GM21360 (cell line): Measurements from ENCODE around the gene GALNT7.
"Not testable (repeated sequence)": the region's sequence is repeated elsewhere in the genome, so short reads cannot be mapped to it uniquely, and the experiment has no call there.

Source experiments
- ATAC-seq: cut with Tn5 transposase; IDR thresholded peaks from one replicate; pipeline ENCODE4 v1.9.1; 2021; ENCODE audit warnings: mild to moderate bottlenecking, moderate library complexity; ENCODE audit not compliant: unreplicated experiment

The GALNT7 gene

GRCh38 chr4:173192375-173193162 lies 24.0 kb downstream of the GALNT7 start:
- ATAC-seq, result no peak

- ATAC-seq, result no peak
Observed at GRCh38 chr4:173194157-173194556, 25.5 kb downstream of the GALNT7 start.

DNA sequence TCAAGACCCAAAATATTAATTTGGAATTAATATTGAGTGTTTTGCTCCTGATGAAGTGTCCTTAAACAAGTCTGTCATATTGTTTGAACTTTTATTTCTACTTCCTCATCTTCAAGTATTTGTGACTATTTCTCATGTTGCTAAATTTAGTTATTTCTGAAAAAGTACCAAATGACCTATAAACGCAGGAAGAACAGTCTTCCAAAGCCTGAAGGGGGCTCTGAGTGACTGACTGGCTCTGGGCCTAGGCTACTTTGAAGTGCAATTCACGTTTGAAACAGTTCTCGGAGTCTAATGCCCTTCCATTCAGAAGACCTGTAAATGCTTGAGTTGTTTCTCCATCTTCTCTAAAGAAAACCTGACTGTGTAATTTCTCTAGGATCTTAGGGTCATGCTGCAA lies 26.5 kb downstream of the GALNT7 start:
- ATAC-seq, result no peak

DNA sequence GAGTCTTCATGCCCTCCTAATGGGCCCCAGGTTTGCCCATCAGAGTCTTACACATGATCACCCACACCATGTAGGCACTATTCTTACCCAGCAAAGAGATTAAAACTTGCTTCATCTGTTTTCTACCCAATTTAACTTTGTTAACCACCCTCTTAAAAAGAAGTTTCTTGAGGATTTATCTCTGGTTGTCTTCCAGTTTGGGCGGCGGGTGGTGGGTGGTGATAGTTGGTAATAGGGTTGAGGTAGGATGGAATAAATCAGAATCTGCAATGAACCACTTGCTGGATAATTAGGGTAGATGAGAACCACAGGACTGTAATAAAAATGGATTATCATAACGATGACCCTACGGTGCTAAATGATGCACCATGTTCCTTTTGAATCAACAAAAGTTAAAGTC lies 30.9 kb downstream of the GALNT7 start:
- no peak for ATAC-seq

DNA sequence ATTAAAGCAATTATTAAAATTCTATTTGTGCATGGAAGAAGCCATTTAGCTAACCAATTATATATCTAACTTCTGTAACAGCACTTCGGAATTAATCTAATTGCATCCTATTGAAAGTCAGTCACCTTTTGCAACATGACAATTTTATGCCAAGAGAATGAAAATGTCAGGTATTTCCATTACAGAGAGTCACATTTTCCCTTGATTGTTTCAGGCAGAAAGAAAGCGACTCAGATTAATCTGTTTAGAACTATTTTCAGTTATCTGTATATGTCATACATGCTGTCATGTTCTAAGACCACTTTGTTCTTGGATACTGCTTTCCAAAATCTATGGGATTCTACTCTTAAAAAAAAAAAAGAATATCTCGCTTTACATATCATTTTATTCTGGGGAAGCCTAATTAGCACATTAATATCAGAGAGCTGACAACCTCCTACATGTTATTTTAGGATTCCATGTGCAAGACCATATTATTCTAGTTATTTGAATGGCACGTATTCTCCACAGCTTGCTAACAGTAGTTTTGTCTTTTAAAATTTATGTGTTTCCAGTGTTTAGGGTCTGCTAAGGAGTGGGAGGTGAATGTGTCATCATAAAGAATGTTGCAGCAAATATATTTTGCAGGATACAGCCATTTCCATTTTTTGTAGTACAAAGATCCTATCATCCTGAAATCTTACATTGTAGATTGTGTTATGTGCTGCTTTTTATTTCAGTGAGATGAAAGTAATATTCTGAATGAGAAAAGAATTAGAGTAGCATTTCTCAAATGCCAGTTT lies 31.7 kb downstream of the GALNT7 start:
- ATAC-seq, result no peak

DNA sequence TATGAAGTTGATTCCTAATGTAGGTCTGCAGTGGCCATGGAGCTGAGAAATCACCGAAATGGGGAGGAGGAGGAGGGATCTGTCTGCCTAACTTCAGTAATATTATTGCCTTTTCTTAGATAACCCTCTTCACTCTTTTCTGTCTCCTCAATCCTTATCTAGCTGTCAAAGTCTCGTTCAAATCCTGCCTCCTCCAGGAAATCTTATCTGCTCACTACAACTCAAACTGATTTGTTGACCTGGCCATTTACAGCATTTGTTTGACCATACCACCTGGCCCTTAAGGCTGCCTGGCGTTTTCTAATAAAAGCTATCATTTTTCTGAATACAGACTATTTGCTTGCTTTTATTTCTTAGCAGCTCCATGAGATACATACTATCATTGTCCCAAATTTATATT lies 33.8 kb downstream of the GALNT7 start:
- no peak for ATAC-seq

DNA sequence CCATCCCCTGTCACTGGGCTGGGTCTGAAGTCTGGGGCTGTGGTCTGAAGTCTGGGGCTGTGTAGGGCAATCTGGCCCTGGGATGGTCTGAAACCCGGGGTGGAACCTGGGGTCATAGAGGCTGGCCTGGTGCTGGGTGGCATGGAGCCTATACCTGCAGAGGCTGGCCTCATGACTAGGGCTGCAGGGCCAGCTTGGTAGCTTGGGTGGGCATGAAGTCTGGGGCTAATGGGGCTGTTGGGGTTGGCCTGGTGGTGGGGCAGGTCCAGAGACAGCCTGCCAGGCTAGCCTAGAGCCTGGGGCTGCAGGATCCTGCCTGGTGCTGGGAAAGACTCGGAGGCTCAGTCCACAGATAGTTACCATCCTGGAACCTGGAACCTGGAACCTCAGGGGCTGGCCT lies 37.0 kb downstream of the GALNT7 start:
- ATAC-seq, result no peak

GRCh38 chr4:173208420-173208819 lies 39.8 kb downstream of the GALNT7 start:
- no peak for ATAC-seq

DNA sequence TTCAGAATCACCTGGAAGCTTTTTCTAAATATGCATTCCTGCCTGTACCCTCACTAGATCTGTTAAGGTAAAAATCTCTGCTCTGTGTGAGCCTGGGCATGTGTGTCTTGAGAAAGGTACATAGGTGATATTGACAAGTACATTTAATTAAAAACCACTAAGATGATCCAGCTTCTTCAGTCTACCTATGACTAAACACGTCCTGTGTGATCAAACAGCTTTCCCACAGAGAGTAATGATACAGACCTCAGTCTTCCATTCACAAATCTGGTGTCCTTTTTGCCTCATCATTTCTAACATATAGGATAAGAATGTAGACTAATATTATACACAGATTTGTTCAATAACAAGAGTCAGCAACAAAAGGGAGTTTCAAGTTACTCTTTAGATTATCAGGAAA lies 42.6 kb downstream of the GALNT7 start:
- no peak for ATAC-seq

DNA sequence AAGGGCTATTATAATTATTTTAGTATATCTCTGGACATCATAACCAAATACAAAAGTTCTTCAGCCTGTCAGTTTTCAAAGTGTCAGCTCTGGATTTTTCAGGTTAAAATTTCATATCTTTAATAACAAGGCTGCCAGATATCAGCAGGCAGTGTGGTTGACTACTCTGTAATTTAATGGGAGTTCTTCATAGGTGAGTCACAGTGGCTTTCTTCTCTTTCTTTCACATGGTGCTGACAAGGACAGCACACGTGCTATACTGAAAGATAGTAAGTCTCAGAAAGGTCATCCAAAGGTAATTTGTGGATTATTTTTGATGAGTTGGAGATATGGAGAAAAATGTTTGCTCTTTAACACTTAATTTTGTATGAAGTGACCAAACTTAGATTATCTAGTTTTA lies 43.2 kb downstream of the GALNT7 start:
- no peak for ATAC-seq

GRCh38 chr4:173212379-173212778 lies 43.8 kb downstream of the GALNT7 start:
- no peak for ATAC-seq

DNA sequence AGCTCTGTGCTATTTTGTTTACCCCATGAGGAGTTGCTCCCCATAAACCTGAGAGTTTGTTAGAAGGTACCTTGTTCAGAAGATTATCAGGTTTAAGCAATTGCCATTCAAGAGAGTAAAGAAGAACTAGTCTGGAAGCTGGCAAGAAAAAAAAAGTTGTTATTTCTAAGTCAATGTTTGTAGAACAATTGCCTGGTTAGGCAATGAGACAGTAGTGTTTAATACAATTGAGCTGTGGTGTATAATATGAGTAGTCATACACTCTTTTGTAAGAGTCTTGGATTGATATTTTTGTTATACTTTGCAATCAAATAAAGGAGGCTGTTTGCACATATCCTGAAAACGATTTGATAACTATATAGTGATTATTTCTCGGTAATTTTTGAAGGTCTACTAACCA lies 44.7 kb downstream of the GALNT7 start:
- ATAC-seq, result no peak

DNA sequence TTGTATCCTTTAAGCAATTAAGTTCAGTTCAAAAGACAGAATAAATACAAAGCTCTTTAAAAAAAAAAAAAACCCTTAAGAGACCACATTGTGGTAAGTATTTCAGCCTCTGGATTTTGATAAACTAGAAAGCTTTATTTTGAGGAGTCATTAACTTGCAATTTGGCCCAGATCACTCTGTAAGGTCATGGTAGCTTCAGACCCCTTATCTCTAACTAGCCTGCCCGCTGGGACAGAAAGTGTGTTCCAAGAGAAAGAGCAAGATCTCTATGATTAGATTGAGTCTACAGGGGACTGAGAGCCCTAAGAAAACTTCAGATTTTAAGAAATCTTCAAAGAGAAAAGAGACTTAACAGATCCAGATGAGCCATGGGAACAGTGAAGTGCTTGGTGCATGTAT lies 45.6 kb downstream of the GALNT7 start:
- no peak for ATAC-seq

DNA sequence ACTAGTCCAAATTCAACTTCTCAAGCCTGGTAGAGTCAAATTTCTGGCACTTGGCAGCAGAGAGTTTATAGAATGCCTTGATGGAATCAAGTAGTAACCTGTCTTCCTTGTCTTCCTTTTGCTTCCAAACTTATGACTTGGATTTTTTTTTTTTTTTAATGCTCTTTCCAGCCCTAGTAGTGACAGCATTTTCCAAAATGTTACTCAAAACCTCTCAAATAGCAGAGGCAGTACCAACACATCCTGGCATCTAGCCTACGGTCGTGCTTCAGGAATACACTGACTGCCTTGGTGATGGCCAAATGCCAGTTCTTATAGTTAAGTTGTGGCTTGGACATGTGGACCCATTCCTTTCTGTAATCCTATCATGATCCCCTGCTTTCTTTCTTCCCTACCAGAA lies 46.0 kb downstream of the GALNT7 start:
- no peak for ATAC-seq

DNA sequence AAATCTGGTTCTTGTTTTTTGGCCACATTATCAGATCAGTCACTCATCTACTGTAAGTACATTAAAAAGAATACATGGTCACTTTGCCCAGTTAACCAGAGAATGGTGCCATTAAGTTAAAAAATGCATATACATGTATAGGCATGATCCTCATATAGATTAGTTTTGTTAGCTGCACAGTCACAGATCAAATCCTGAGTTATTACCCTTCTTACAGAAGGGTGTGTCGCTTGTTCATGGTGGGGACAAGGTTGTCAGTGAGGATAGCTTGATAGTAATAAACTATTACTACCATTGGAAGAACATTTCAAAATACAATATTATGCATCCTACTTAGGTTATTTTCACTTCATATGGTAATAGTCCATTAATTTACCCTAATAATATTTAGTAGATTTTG lies 48.5 kb downstream of the GALNT7 start:
- ATAC-seq, result no peak

GRCh38 chr4:173217727-173218126 lies 49.1 kb downstream of the GALNT7 start:
- ATAC-seq, result no peak

- no peak for ATAC-seq
Observed at GRCh38 chr4:173218411-173219125, 50.0 kb downstream of the GALNT7 start.

GRCh38 chr4:173219126-173219437 lies 50.5 kb downstream of the GALNT7 start:
- not testable (repeated sequence) for ATAC-seq

DNA sequence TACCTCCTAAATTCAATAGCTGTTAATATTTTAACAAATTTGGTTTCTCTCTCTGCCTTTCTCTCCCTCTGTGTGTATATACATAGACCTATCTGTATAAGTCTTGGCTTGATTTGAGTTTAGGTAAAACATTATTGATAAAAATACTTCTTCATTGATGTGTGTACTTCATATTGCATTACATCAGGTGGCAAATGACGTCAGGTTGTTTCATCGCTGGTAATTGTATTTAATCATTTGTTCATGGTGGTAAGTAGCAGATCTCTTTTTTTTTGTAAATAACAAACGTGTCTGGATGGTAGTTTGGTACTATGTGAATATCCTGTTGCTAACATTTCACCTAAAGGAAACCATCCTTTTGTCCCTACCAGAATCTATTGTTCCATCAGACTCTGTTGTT lies 55.1 kb downstream of the GALNT7 start:
- no peak for ATAC-seq

DNA sequence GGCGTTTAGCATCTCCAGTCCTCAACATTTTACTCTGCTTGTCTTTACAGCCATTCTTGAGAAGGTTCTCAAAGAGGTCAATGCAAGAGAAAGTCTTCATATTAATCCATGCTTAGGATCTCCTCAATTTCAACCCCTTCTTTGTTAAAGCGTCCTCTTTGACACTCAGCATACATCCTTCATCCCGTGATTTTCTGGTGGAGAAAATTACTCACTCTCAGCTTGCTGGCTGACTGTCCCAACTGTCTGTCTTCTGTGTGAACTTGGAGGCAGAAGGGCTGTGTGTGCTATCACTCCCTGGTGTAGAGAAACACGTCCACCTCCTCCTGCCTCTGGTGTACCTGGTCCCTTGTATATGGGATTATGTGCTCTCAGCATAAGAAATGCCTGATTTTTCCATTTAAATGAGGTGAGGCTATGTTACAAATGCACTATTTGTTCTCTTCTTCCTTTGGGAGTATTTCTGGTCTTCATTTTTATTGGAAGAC lies 57.8 kb downstream of the GALNT7 start:
- no peak for ATAC-seq

- ATAC-seq, result no peak
Observed at GRCh38 chr4:173227756-173228155, 59.1 kb downstream of the GALNT7 start.

DNA sequence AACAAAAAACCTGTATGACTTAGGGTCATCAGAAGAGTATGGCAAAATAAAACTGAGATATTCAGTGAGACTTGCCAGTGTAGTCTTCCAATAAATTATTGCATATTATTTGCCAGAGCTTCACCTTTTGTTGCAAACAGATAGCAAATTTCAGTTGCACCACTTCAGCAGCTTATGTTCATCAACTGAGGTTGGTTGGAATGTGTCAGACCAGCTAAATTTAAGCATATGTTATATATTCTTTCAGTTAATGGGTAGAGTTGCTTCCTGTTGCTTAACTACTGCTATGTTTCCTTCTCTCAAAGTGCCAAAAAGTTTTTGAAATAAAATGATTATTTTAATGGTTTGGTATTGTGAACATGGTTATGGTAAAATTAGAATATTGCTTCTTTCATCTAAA lies 61.5 kb downstream of the GALNT7 start:
- no peak for ATAC-seq
